ENCODE data around the gene GPR148. TPM values are rescaled to one million over a fixed set of nuclear protein-coding genes. Genes with fewer than 3 reads are reported as not detected.

GPR148 gene
- total RNA-seq, 1 experiment from 2014 or later = not detected

DNA sequence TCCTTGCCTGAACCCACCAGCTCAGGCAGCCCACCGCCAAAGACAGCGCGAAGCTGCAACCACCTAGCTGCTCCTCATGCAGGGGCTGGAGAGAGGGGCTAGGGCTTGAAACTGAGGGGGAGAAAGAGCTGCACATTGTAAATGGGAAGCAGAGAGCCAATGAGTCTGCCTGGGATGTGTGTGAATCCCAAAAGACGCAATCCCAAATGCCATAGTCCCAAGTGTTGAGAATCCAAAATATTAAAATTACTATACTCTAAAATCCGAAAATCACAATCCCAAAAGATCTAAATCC, 35.9 kb downstream of the GPR148 start:
- Histone ChIP-seq H2AK5ac (ENCODE audit: insufficient read length, low read length) (no peak overlapping the region), H3K18ac (ENCODE audit: insufficient read length, low read depth, low read length) (no peak overlapping the region), H4K20me1 (ENCODE audit: control insufficient read depth, insufficient read depth, insufficient read length) (no peaks in the 10 kb centered on the region), H2BK120ac (ENCODE audit: low read depth, low read length, poor library complexity, severe bottlenecking) (no peak overlapping the region), H4K5ac (ENCODE audit: insufficient read length, low read depth, low read length) (no peak overlapping the region), H2BK15ac (ENCODE audit: low read depth, low read length) (no peak overlapping the region), H3K79me1 (ENCODE audit: insufficient read depth, low read depth, low read length, poor library complexity, severe bottlenecking) (no peaks in the 10 kb centered on the region), H3K27me3 (ENCODE audit: insufficient read depth, low read length) (no peaks in the 10 kb centered on the region), H3K14ac (ENCODE audit: insufficient read depth, low read length) (no peak overlapping the region), H3K9me3 (ENCODE audit: control insufficient read depth, low read depth, low read length) (no peaks in the 10 kb centered on the region), H2AFZ (ENCODE audit: low read length) (no peak overlapping the region), H3K27ac (ENCODE audit: insufficient read length, low read depth, low read length) (no peak overlapping the region), H3K56ac (ENCODE audit: insufficient read length, low read depth, low read length) (no peak overlapping the region), H3K4me1 (ENCODE audit: insufficient read depth, low read length) (no peaks in the 10 kb centered on the region), H3K4me2 (ENCODE audit: insufficient read depth, insufficient read length, low read length) (no peak overlapping the region), H3K4ac (ENCODE audit: low read depth, low read length) (no peak overlapping the region), H2BK5ac (ENCODE audit: insufficient read length, low read length) (no peak overlapping the region), H4K8ac (replicated peaks; ENCODE audit: insufficient read length, low read depth, low read length) (no peak overlapping the region), H3K79me2 (ENCODE audit: insufficient read depth, low read length) (no peaks in the 10 kb centered on the region), H2BK20ac (ENCODE audit: low read depth, low read length, poor library complexity, severe bottlenecking) (no peak overlapping the region), H3K9ac (ENCODE audit: extremely low read depth, insufficient read length, low read length) (no peak overlapping the region), H3T11ph (ENCODE audit: low read length) (no peak overlapping the region), H3K23me2 (ENCODE audit: insufficient read length, low read depth, low read length, poor library complexity, severe bottlenecking) (no peaks in the 10 kb centered on the region), H2BK12ac (ENCODE audit: insufficient read length, low read depth, low read length) (no peak overlapping the region), H3K23ac (ENCODE audit: insufficient read length, low read depth, low read length) (no peak overlapping the region), H4K91ac (ENCODE audit: insufficient read length, low read depth, low read length) (no peak overlapping the region)
- Mint-ChIP-seq H3K9me3 (no peaks in the 10 kb centered on the region; a peak in 1 of 5 replicates), H3K27me3 (ENCODE audit: low read depth) (peaks cover 7% of the 10 kb centered on the region), H3K4me3 (no peak overlapping the region), H3K27ac (peak overlapping the region in 1 of 3 experiments; percentile 65; a peak in 1 of 7 replicates), H3K4me1 (no peaks in the 10 kb centered on the region; a peak in 2 of 4 replicates), H3K36me3 (ENCODE audit: insufficient read depth in 1 of 3, low read depth in 3 of 3) (no peaks in the 10 kb centered on the region)
- WGBS (ENCODE audit: extremely low coverage, insufficient read length, low lambda C conversion rate) = no CpG with 5 or more reads among the region's 5 CpGs
- DNase-seq = no peak
- no peak for TF ChIP-seq CTCF (conservative IDR thresholded peaks at IDR 0.05)

All from H9 (cell line).